ENCODE data around the gene NPAS3.
A peak's percentile ranks its signal among the peaks of the same experiment; 100 is the strongest.

NPAS3 gene

DNA sequence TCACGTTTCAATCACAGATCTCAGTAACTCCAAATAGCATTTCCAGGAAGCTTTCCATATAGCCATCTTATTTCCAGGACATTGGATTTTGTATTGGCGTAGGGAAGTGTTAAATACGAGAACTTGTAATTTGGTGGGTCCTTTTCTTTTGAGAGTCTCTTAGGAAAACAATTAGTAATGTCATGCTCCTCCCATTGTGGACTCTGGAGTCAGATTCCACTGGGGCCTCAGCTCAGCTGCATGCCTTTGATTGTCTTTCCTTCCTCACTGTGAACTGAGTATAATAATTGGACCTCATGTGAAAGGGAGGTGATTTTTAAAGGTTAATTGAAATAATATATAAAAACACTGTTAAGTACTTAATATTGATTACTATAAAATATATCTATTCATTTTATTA is 462.6 kb downstream of the NPAS3 start:
- H3K27me3 Mint-ChIP-seq: no peaks in the 10 kb centered on the region

DNA sequence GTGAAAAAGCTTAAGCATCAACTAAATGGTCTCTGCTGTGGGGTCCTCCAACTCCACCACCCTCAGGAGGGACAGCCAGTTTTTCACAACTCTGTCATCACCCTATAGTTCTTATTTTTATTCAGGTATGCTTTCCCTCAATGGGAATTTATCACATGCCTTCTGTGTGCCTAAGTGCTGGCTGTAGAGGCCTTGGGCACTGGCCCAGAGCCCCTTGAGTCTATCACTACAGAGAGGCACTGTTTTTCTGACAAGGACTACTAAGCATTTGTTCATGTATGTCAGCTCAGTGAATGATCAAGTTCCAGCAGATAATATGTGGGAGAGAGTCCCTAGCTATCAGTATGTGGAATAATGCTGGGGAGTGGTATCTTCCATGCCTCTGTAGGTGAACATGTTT is 463.9 kb downstream of the NPAS3 start:
- Mint-ChIP-seq H3K27me3 (no peaks in the 10 kb centered on the region), H3K4me1 (no peaks in the 10 kb centered on the region), H3K36me3 (ENCODE audit: low read depth) (no peaks in the 10 kb centered on the region), H3K9me3 (no peaks in the 10 kb centered on the region), H3K4me3 (no peak overlapping the region), H3K27ac (no peak overlapping the region)
- DNase-seq (no peak), ATAC-seq (no peak)

More for the DNA sequence above, 462.6 kb downstream of the NPAS3 start:
- Mint-ChIP-seq H3K36me3 (ENCODE audit: low read depth) (no peaks in the 10 kb centered on the region), H3K4me3 (no peak overlapping the region), H3K4me1 (no peaks in the 10 kb centered on the region), H3K27ac (no peak overlapping the region), H3K9me3 (no peaks in the 10 kb centered on the region)
- DNase-seq (no peak), ATAC-seq (no peak)

DNA sequence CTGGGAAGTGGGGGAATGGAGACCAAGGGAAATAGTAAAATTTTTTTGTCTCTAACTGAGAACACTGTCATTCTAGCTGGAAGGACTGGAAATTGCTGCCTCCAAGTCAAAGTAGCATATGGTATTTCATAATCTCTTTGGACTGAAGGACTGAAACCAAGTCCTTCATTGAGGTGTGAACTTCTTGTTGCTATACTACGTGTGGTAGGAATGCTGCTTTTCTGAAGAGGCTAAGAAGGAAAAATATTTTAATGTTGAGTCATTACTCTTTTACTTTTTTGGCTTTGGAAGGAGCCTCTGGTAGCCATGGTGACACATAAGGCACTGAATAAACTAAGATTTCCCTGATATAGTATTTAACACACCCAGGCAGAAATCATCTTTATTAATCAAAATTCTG is 465.4 kb downstream of the NPAS3 start:
- Mint-ChIP-seq H3K27ac (no peak overlapping the region), H3K36me3 (ENCODE audit: low read depth) (no peaks in the 10 kb centered on the region), H3K27me3 (no peaks in the 10 kb centered on the region), H3K4me1 (no peaks in the 10 kb centered on the region), H3K9me3 (no peaks in the 10 kb centered on the region), H3K4me3 (no peak overlapping the region)
- ATAC-seq (no peak), DNase-seq (no peak)

DNA sequence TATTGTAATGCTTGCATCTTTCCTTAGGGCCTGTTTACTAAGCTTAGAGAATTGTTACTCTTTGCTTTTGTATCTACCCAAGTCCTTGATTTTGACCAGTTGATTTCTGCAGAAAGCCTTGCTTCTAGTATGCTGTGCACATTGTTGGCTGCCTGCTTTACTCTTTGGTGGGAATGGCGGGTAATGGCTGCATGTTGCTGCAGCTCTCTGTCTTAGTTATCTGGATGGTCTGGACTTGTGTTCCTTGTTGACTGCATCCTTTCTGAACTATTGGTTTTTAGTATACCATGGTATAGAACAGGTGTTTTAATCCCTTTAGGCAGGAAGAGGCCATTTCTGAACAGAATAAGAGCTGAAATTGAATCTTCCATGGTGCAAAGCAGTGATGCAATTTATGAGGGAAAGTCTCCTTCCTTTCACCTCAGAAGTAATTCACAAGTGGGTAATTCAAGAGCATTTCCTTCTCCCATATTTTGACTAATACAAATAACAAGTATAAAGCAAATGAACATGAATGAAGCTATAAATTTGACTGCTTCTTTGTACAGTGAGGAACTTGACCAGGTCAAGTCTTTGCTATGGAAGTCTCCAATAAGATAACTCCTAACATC is 466.4 kb downstream of the NPAS3 start:
- H3K27me3 Mint-ChIP-seq: no peaks in the 10 kb centered on the region
- no peak overlapping the region for H3K4me3 Mint-ChIP-seq
- no peaks in the 10 kb centered on the region for H3K4me1 Mint-ChIP-seq
- no peaks in the 10 kb centered on the region for H3K9me3 Mint-ChIP-seq
- ATAC-seq: no peak
- H3K27ac Mint-ChIP-seq: no peak overlapping the region
- DNase-seq: no peak
- no peaks in the 10 kb centered on the region for H3K36me3 Mint-ChIP-seq (ENCODE audit: low read depth)

DNA sequence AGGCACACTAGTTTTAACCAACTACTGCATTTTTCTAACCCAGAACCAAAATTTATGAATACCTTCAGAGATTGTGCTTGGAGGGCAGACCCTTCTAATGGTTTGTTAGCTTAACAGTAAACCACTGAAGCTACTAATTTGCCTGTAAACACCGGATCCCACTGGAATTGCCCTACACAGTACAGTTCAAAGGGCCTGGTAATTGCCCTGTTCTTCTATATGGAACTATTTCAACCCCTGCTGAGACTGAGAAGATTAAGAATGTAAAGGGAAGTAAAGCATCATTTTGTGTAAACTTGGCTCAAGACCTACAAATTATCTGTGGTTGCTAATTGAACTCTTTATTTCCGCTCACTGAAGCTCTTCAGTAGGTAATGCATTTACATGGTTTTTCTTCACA is 468.1 kb downstream of the NPAS3 start:
- DNase-seq (no peak), ATAC-seq (no peak)
- Mint-ChIP-seq H3K4me1 (no peaks in the 10 kb centered on the region), H3K27me3 (no peaks in the 10 kb centered on the region), H3K36me3 (ENCODE audit: low read depth) (no peaks in the 10 kb centered on the region), H3K4me3 (no peak overlapping the region), H3K9me3 (no peaks in the 10 kb centered on the region), H3K27ac (no peak overlapping the region)

DNA sequence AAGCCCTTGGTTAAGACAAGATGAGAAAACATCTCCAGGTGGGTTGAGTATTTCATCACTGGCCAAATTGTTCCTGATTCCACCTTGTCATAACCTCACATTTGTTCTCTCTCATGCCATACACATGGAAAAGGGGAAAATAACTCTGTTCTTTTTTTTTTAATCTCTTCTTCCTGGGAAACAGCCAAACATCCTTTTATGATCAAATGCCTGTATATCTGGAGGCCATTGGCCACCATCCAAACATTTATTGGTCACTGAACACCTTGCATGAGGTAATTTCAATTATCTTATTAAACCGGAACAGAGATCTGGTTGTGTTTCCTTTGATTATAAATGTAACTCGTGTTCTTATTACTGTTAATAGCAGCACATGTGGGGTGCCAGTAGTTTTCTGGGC is 469.6 kb downstream of the NPAS3 start:
- H3K27me3 Mint-ChIP-seq: no peaks in the 10 kb centered on the region
- no peak overlapping the region for H3K4me3 Mint-ChIP-seq
- H3K36me3 Mint-ChIP-seq (ENCODE audit: low read depth): no peaks in the 10 kb centered on the region
- no peaks in the 10 kb centered on the region for H3K9me3 Mint-ChIP-seq
- H3K4me1 Mint-ChIP-seq: no peaks in the 10 kb centered on the region
- ATAC-seq (no peak), DNase-seq (no peak)
- no peak overlapping the region for H3K27ac Mint-ChIP-seq

DNA sequence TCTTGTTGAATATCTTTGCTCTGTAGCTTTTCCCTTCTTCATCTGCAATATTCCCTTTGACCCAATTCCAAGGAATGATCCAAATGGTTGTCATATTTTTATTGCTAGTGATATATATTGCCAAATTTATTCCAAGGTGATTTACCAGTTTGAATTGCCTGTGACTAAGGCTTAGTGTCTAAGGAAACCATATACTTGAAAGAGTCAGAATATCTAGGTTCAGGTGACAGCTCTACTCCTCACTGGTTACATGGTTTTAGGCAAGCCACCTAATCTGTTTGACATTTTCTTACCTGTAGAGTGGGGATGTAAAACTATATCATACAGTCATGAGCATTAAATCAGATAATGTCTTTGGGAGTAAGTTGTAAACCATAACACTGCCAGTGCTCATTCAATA is 473.8 kb downstream of the NPAS3 start:
- ATAC-seq (no peak), DNase-seq (no peak)
- Mint-ChIP-seq H3K4me1 (no peaks in the 10 kb centered on the region), H3K9me3 (no peaks in the 10 kb centered on the region), H3K4me3 (no peak overlapping the region), H3K36me3 (ENCODE audit: low read depth) (no peaks in the 10 kb centered on the region), H3K27ac (no peak overlapping the region), H3K27me3 (peaks cover 3% of the 10 kb centered on the region)

DNA sequence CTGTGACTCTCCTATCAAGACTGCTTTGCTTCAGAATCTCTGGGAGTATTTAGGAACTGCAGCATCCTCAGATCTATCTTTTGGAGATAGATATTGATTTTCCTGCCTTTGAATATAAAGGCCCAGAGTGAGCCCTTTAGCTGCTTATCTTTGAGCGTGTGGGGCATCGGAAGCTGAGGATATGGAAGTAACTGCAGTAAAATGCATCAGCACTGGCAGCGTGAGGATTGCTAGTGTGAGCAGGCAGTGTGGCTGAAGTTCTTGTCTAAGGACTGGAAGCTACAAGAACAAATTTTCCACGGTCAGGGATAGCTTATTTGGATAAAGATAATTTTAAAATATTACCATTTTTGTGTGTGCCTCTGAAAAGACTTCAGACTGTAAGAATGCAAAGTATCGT is 474.7 kb downstream of the NPAS3 start:
- DNase-seq (no peak), ATAC-seq (no peak)
- Mint-ChIP-seq H3K4me1 (no peaks in the 10 kb centered on the region), H3K27ac (no peak overlapping the region), H3K4me3 (no peak overlapping the region), H3K27me3 (peaks cover 5% of the 10 kb centered on the region), H3K9me3 (no peaks in the 10 kb centered on the region), H3K36me3 (ENCODE audit: low read depth) (no peaks in the 10 kb centered on the region)

DNA sequence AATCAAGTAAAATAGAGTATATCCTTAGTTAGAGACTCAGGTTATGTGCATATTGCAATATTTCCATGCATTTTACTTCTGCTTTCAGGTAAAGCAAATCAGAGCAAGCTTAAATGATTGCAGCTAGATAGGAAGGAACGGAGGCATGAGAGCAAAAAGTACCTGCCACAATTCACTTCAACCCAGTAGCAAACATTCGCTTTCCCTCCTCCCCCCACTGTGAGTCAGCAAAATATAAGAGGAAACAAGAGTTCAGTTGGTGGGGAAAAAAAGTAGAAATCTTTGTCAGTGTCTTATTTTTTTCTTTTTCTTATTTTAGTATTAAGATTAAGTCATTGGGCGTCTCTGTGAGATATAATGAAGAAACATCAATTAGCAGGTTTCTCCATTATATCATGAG is 475.4 kb downstream of the NPAS3 start:
- no peaks in the 10 kb centered on the region for H3K36me3 Mint-ChIP-seq (ENCODE audit: low read depth)
- H3K4me3 Mint-ChIP-seq: no peak overlapping the region
- DNase-seq (no peak), ATAC-seq (no peak)
- H3K9me3 Mint-ChIP-seq: no peaks in the 10 kb centered on the region
- no peak overlapping the region for H3K27ac Mint-ChIP-seq
- no peaks in the 10 kb centered on the region for H3K4me1 Mint-ChIP-seq
- H3K27me3 Mint-ChIP-seq: peaks cover 5% of the 10 kb centered on the region

DNA sequence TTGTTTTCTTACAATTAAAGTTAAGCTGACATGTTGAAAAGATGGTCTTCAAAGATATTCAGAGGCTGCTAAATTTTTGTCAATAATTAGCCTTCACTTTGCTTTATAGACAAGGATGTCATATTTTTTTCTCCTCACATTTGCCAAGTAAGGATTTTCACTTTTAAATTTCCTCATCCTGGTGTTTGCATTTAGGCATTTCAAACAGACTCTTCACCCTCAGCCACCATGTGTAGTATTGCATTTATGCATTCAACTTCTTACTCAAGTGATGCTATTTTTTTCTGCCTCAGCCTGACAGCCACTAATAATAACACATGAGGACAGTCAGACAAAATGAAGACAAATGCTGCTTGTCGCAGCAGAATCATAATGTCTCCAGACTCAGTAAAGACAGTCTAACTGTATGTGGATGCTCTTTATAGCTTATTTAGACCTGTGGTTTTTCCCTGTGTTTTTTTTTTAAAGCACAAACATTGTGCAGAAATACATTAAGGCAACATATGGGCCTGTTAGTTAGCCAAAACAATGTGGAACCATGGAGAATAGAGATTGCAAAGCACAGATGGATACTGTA is 481.5 kb downstream of the NPAS3 start:
- Mint-ChIP-seq H3K9me3 (no peaks in the 10 kb centered on the region), H3K36me3 (ENCODE audit: low read depth) (no peaks in the 10 kb centered on the region), H3K4me3 (no peak overlapping the region), H3K4me1 (no peaks in the 10 kb centered on the region), H3K27ac (no peak overlapping the region), H3K27me3 (peaks cover 2% of the 10 kb centered on the region)
- DNase-seq (no peak), ATAC-seq (no peak)

DNA sequence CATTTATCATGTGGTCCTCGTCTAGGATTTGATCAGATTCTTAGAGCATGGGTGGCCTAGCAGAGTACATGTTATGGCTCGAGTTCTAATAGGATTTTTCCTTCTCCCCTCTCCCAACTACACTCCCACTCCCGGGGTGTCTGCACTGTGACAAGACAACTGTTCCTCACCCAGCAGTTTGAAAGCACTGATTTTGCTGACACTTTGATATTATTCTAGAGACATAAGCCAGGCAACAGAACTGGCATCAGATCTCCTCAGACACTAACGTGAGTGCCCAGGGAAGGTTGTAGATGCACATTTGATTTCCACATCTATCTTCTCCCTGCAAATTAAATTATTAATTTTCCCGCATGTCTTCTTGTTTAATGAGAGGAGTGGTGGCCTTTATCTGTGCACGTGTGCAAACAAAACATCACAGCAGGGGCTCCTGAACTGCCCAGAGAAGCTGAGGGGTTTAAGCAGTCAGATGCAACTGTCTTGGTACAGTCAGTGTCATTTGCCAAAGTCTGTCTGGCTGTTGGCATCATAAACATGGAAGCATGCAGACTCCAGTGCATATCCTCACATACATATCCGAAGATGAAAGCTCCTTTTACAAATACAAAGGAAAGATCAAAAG is 491.8 kb downstream of the NPAS3 start:
- Mint-ChIP-seq H3K36me3 (ENCODE audit: low read depth) (no peaks in the 10 kb centered on the region), H3K27me3 (no peaks in the 10 kb centered on the region), H3K9me3 (no peaks in the 10 kb centered on the region), H3K4me3 (no peak overlapping the region), H3K27ac (no peak overlapping the region), H3K4me1 (no peaks in the 10 kb centered on the region)
- DNase-seq (no peak), ATAC-seq (no peak)

DNA sequence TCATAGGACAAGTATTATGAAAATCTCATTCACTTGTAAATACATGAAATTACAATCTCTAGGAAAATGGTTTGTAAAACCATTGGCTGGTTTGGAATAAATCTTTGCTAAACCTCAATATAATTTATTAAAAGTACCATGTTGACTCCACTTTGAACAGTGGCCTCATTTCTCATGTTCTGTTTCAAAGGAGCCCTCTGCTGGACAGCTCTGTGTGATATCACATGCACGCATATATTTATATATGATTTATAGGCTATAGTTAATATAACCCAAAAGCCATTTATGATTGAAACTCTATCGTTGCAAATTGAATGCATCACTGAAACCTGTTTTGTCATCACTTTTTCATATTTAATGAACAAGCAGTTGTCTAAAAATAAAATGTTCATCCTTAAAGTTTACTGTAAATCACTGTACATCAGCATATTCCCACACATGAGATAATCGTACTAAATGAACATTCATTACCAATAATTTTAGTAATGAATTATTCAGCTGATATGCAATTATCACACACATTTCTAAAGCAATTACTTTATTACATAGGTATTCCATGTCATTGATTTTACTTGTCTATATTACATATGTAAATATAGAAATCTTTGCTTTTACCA is 493.8 kb downstream of the NPAS3 start:
- Mint-ChIP-seq H3K27me3 (no peaks in the 10 kb centered on the region), H3K36me3 (ENCODE audit: low read depth) (no peaks in the 10 kb centered on the region), H3K4me1 (peaks cover 9% of the 10 kb centered on the region), H3K27ac (no peak overlapping the region), H3K9me3 (no peaks in the 10 kb centered on the region), H3K4me3 (no peak overlapping the region)
- ATAC-seq (no peak), DNase-seq (no peak)

DNA sequence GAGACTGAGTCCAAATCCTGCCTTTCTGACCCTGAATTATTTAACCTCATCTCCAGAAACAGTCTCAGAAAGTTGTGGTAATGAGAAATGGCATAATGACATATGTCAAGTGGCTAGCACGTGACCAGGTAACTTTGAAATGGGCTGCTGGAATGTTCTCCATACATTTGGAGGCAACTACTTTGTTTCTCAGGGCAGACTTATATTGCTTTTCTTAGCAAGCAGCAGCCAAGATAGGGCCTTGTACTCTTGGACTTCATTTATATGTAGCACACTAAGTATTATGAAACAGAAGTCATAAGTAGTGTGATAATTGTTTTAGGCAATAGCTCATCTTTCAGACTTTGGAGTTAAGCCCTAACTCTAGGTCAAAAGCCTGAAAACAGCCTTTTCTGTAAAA is 494.7 kb downstream of the NPAS3 start:
- Mint-ChIP-seq H3K9me3 (no peaks in the 10 kb centered on the region), H3K36me3 (ENCODE audit: low read depth) (no peaks in the 10 kb centered on the region), H3K27me3 (no peaks in the 10 kb centered on the region), H3K27ac (no peak overlapping the region), H3K4me3 (no peak overlapping the region), H3K4me1 (peaks cover 9% of the 10 kb centered on the region)
- DNase-seq (no peak), ATAC-seq (no peak)

DNA sequence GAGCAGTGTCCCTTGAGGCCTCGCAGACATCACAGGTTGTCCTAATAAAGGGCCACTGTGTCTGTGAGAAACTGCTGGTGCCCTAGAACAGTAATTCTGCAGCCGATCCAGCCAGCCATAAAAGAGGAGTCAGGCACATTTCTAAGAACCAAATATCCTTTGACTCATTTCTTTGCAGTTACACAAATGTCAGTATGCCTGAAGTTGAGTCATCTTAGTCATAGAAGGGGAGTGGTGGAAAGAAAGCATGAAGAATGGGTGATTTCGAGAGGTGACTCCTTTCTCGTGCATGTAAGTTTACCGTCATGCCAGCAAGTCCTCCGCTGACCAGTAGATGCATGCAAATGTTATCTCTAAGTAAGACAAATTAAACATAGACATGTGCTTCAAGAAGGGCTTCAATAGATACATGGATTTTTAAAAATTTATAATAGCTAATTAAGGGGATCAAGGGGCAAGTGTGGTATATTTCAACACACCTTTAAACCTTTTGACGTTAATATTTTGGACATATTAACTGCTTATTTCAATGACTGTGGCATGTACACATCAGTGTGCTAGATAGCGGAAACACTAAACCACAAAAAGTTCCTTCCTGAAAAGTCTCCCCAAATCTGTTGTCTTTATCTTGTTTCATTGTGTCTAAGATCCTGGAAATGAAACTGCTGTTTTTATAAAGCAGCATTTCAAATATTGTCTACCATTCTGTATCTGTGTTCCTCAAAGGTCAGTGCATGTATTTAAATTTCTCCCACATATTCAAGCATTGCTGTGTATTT is 497.4 kb downstream of the NPAS3 start:
- DNase-seq: no peak
- no peak overlapping the region for H3K27ac Mint-ChIP-seq

DNA sequence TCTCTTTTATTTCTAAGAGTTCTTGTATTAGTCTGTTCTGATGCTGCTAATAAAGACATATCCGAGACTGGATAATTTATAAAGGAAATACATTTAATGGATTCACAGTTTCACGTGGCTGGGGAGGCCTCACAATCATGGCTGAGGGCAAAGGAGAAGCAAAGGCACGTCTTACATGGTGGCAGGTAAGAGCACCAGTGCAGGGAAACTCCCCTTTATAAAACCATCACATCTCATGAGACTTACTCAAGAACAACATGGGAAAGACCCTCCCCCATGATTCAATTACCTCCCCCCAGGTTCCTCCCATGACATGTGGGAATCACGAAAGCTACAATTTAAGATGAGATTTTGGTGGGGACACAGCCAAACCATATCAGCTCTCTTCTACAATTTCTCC is 503.0 kb downstream of the NPAS3 start:
- no peak overlapping the region for H3K4me3 Mint-ChIP-seq
- H3K27ac Mint-ChIP-seq: no peak overlapping the region
- H3K4me1 Mint-ChIP-seq: no peaks in the 10 kb centered on the region
- H3K9me3 Mint-ChIP-seq: no peaks in the 10 kb centered on the region
- no peak for DNase-seq
- no peaks in the 10 kb centered on the region for H3K27me3 Mint-ChIP-seq
- no peaks in the 10 kb centered on the region for H3K36me3 Mint-ChIP-seq (ENCODE audit: low read depth)
- ATAC-seq: no peak

More for the DNA sequence above, 497.4 kb downstream of the NPAS3 start:
- H3K9me3 Mint-ChIP-seq: no peaks in the 10 kb centered on the region
- H3K36me3 Mint-ChIP-seq (ENCODE audit: low read depth): no peaks in the 10 kb centered on the region
- H3K4me1 Mint-ChIP-seq: peaks cover 9% of the 10 kb centered on the region
- no peak overlapping the region for H3K4me3 Mint-ChIP-seq
- H3K27me3 Mint-ChIP-seq: no peaks in the 10 kb centered on the region
- peak; percentile 43 for ATAC-seq
